GM18907 (cell line): Measurements from ENCODE around the gene RNF208.

Experiments
- ATAC-seq: cut with Tn5 transposase; IDR thresholded peaks from one replicate; pipeline ENCODE4 v1.9.1; 2021; ENCODE audit warnings: mild to moderate bottlenecking, moderate library complexity; ENCODE audit not compliant: unreplicated experiment

RNF208 gene

DNA sequence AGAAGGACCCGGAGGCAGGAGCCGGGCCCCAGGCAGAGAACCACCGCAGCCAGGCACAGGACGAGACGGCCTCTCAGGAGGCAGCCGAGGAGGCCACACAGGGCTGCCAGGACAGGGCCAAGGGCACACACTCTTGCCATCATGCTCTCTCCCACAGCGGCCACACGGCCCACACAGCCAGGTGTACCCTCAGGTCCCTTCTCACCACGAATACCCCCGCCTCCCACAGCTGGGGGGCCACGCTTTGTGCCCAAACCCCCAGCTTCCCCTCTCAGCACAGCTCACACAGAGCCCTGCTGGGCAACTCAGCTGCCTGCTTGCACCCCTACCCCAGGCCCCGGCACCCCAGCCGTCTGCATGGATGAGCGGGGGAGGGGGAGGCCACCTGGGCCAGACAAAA lies 28.3 kb downstream of the RNF208 start:
- no peak for ATAC-seq

DNA sequence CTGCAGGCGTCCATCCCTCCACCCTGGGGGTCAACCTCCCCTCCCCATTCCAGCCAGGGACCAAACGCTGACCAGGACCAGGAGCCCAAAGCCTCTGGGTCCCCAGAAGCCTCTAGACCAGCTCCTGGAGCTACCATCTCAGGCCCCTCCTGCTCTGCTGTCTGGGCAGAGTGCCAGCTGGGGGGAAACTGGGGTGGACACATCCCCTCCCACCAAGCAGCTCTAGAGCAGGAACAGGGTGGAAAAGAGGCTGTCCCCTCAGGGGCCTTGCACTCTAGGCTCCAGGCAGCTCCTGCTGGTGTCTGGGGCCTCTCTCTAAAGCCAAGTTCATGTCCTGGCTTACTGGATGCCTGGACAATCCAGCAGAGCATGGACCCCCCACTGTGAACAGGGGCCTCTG lies 29.2 kb downstream of the RNF208 start:
- no peak for ATAC-seq

DNA sequence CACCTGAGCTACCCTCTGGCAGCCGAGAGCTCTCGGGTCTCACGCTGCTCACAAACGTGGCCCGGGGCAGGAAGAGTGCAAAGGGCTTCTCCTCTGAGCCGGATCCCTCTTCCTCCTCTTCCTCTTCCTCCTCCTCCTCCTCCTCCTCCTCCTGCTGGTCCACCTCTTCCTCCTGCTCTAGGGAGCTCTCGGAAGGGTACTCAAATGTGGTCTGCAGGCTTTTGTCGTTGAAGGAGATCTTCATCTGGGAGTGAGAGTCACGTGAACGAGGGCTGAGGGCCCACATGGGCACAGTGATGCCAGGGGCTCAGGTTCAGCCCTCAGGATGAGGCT lies 29.6 kb downstream of the RNF208 start:
- ATAC-seq = no peak

DNA sequence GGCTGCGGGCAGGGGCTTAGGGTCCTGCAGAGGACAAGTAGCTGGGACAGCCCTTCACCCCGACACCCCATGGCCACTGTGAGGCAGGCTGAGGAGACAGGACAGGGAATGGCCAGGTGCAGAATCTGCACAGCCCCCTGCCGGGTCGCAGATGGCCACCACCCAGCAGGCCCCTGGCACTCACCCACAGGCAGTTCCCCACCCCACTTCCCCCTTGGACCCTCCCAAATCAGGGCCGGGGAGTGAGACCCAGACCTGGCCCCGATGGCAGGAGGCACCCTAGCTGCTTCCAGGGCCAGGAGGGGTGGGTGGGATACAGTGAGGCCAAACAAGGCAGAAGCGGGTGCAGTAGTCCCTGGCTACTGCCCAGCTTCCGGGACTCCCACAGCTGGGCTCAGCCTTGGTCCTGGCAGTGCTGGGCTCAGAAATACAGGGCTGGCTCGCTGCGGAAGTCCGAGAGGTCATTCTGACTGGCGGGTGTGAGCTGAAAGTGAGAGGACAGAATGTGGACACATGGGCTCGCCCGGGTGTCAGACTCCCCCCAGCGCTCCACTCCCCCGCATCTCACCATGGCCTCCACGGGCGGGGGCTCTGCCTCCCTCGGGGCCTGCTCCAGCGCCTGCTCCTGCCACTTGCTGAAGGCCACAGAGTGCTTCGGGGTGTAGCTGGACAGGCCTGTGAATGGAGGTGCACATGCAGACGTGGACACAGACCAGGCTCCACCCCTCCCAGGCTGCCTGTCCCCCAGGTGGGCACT lies 30.2 kb downstream of the RNF208 start:
- no peak for ATAC-seq

DNA sequence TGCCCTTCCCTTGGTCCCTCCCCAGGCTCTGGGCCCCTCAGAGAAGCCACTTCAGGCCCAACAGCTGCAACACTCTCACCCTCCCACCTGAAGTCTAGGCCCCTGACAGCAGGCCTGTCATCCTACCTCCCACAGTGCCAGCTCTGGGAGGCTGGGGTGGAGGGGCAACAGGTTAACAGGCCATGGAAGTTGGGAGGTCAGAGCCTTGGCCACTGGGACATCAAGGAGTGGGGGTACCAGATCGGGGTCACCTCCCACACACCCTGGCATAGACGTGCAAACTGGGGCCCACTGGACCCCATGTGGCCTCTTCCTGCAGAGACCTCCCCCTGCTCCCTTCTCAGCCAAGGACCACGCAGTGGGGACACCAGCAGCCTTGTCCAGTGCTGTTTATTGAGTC lies 30.8 kb downstream of the RNF208 start:
- no peak for ATAC-seq

DNA sequence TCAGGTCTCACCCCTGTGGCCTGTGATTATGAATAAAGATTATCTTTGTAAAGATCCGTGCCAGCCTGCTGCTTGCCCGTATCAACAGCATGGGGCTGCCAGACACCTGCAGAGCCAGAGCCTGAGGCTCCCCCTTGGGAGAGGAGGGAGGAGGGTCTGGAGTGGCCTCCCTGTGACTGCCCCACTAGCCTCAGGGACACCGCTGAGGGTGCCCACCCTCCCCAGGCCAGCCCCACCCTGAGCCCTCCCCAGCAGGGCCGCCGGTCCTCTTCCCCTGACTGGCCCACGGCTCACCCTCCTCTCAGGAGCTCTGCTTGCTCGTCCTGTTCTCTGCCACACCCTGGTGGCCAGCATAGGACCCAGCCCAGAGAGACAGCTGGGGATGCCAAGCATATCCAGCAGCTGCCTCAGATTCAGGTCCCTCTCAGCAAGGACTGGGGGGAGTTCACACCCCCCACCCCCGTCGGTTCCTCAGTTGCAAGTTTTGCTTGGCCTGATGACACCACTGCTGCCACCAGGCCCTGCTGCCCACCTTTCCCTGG lies 31.7 kb downstream of the RNF208 start:
- no peak for ATAC-seq

DNA sequence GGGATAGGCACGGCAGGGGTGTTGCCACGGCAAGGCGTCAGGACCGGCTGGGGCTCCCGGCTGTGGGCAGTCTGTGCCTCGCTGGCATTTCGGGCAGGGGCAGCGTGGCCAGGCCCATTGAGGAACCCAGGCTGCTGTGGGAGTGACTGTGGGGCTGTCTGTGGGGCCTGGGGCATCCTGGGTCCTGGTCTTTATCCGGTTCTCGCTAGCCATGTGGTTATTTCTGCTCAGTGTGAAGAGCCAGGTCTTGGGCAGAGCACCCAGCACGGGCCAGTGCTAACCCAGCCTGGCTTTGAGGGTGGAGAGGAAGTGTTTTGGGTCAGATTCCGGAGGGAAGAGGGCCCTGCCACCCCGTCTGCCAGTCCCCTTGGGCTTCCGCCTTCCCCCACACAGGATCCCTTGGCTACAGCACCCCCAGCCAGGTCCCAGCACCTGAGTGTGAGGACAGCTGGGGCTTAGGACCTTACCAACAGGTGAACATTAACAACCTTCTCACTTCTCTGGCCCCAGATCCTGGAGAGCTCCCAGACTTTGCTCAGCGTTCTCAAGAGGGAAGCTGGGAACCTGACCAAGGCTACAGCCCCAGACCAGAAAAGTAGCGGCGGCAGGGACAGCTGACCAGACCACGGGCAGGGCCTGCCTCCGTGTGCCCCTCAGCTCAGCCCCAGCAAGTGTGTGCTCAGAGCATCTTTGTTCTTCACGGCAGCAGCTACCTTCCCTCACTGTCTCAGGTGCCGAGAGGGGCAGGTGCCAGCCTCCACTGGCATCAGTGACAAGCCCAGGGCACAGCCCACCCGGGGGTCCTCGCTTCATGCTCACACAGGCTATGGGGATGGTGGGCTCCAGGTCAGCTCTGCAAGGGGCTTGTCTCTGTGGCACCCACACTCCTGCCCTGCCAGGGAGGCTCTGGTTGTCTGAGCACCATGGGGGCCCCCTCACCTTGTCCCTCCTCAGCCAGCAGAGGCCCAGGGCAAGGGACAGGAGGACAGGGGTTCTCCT lies 32.4 kb downstream of the RNF208 start:
- peak; percentile 6 for ATAC-seq

DNA sequence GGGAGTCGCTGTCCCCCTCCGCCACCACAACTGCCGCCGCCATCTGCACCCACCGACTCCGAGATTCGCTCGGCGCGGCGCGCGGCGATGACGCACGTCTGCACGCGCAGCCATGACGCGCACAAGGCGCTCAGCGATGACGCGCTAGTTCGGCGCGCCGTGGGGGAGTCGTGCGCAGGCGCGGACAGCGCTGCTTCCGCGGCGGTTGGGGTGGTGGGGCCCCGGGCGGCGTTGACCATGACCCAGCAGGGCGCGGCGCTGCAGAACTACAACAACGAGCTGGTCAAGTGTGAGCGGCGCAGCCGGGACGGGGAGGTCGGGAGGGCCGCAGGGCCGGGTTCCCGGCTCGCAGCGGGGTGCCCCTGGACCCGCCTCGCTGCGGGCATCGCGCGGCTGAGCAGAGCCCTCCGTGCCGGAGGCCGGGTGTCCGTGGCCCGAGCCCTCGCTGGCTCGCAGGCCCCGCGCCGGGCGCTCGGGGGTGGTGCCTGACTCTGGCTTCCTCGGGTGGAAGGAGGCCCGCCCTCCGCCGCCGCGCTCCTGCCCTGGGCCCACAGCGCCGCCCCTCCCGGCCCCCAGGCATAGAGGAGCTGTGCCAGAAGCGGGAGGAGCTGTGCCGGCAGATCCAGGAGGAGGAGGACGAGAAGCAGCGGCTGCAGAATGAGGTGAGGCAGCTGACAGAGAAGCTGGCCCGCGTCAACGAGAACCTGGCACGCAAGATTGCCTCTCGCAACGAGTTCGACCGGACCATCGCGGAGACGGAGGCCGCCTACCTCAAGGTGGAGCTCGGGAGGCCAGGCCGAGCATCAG lies 33.3 kb downstream of the RNF208 start, which contains the start of the genes ANAPC2 and SSNA1:
Gene ANAPC2 (minus strand): TSS at position 71 of the 807 bp plus-strand sequence. CDS start 28 bp downstream, at position 43.
Gene SSNA1 (plus strand): TSS at position 187 of the 807 bp plus-strand sequence. CDS start 51 bp downstream, at position 238.
- ATAC-seq = peak; percentile 72

DNA sequence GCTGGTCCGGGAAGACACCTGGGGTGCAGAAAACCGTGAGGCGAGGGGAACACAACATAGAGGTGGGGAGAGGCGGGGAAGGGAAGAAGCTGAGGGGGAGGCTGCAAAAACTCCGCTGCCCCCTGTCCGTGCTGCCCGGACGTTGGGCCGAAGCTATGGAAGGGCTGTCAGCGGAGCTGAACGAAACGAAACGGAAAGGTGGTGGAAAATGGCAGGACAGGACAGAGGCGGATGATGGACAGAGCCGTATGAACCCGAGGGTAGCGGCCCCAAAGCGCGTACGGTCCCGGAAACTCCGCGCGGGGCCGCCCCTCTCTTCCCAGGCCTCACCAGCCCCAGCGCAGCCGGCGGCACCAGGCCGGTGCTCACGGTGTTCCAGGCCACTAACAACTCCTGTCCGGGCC lies 34.0 kb downstream of the RNF208 start:
- ATAC-seq = no peak

DNA sequence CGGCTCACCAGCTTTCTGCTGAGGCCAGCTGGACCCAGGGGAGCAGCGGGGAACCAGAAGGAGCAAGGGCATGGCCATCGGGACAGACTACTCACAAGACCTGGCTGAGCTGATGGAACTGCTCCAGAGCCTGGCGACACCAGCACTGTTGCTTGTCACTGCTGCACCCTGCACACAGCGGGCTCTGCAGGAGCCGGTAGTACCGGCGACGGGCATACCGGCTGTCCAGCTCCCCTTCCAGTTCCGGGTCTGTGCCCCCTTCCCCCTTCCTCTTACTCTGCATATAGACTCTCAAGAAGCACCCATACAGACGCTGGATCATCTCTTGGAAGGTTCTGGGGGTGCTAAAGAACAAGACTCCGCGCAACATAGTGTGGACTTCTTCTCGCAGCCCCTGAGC lies 34.7 kb downstream of the RNF208 start:
- no peak for ATAC-seq

DNA sequence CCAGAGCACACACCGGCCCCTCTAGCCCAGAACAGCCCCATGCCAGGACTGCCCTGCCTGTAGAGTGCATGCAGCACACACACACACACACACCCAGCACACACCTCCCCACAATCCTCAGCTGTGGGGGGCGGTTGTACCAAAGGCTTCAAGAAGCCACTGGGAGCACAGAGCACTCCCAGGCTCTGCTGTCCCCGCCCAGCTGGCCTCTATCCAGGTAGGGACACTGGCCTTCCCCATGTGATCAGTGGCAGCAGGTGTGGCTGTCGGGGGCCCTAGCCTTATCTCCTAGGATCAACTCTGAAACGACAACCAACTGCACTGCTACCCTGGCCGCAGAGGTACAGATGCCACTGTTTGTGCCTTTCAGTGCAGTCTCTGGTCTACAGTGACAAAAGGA lies 35.7 kb downstream of the RNF208 start:
- no peak for ATAC-seq

DNA sequence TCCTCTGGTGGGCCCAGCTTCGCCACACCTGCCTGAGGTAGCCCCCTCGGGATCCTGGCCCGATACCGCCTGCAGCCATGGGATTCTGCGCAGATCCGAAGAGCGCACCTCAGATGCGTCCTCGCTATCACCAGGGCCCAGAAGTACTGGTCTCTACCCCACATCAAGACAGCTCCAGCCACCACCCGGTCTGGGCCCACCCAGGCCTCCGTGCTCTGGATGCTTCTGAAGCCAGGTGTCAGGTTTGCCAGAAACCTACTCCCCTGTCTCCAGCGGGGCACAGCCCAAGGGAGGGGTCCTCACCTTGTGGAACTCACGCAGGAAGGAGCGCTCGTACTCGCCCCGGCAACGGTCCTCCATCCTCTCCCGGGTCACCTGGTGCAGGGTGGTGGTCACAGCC lies 36.1 kb downstream of the RNF208 start:
- no peak for ATAC-seq

DNA sequence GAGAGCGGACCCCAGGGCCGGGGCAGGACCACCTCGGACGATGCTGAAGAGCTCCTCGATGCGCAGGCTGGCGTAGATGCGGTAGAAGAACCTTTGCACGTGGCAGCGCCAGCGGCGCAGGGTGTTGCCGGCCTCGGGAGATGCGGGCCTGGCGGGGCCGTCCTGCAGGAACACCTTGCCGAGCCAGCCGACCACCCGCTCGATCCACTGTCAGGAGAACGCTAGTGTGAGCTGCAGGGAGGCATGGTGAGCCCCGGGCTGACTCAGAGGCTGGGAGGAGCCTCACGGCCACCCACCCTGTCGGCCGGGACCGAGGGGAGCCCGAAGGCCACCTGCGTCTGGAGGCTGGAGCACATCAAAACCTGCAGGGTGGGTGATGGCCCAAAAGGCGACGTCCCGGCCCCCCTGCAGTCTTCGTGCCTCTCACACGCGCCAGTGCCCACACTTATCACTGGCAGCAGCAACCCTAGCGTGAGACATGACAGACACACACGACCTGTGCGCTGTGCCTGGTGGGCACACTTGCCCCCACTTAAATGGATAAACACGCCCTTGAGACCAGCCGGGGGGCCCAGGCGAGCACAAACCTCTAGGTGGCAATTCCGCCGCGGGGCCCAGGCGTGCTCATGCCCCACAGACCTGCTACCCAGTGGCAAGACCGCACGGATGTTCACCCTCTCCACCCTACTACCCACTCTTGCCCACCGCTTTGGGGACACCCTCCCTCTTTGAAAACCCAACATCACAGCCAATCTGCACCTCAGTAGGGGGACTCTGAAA lies 37.0 kb downstream of the RNF208 start:
- ATAC-seq = no peak

DNA sequence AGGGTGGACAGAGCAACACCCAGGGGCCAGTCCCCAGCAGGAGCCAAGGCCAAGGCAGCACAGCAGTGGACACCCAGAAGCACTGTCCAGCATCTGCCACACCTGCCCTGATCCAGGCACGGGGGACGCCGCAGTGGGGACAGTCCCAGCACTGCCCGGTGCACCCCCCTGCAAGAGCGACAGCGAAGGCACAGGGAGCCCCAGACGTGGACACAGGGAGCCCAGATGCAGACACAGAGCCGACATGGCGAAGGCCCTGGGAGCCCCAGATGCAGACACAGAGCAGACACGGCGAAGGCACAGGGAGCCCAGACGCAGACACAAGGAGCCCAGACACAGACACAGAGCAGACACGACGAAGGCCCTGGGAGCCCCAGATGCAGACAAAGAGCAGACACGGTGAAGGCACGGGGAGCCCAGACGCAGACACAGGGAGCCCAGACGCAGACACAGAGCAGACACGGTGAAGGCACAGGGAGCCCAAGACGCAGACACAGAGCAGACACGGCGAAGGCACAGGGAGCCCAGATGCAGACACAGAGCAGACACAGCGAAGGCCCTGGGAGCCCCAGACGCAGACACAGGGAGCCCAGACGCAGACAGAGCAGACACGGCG lies 38.0 kb downstream of the RNF208 start:
- no peak for ATAC-seq

DNA sequence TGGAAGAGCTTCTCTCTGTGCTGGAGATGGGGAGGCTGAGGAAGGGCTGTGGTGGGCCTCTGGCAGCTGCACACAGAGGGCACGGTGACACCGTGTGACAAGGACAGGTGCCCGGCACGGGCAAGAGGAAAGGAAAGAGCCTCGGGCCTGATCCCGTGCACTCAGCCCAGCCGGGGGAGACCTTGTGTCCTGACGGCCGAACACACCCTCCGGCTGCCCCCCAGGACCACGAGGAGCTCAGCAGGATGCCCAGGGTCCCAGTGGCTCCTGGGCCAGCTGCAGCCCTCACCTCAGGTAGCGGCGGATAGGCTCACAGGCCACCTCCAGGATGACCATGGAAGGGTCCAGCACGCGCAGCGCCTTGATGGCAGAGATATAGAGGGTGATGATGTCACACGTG lies 39.2 kb downstream of the RNF208 start:
- ATAC-seq = no peak

DNA sequence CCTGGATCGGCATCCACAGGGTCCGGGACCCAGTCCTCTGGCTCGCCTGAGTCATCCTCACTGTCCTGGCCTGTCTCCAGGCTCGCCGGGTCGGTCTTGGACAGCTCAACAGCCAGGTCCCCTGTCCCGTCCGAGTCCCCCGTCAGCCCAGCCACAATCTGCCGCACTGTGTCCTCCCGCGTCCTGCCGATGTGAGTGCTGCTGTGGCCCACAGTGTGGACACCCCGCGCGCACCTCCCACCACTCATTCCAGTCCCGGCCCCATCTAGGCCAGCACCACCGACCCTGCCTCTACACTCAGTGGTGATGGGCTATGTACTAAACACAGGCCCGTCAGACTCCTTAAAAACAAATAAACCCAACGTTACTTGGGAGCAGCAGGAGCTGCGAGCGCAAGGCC lies 40.4 kb downstream of the RNF208 start:
- ATAC-seq = no peak

DNA sequence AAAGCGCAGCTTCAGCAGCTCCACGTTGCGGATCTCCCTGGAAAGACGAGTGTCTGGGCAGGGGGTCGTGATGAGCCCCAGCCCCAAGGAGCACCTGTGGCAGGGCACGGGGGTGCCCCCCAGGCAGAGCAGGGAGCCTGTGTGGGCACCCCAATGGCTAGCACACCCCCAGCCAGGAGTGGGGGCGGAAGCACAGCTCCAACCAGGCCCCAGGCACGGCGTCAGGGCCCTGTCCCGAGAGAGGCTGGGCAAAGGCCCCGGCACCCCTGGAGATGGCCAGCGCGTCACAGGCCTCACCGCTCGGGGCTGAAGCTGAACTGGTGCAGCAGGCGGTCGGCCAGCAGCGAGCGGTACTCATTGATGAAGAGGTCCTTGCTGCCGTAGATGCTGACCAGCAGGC lies 41.5 kb downstream of the RNF208 start:
- no peak for ATAC-seq

DNA sequence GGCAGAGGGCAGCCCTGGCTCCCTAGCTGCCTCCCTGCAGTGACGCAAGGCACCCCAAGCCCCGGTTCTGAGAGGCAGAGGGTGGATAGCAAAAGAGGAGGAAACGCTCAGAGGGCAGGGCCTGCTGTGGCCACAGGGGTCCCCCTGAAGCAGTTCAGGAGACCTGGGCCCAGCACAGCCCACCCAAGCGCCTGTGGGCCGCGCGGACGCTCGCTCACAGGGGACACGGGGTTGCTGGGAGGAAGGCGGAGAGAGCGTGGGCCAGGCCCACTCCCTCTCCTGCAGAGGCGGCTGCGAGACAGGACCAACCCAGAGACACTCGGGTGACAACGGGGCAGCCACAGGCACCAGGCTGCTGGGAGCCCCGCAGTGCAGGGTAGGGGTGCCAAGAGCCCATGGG lies 42.3 kb downstream of the RNF208 start:
- no peak for ATAC-seq

DNA sequence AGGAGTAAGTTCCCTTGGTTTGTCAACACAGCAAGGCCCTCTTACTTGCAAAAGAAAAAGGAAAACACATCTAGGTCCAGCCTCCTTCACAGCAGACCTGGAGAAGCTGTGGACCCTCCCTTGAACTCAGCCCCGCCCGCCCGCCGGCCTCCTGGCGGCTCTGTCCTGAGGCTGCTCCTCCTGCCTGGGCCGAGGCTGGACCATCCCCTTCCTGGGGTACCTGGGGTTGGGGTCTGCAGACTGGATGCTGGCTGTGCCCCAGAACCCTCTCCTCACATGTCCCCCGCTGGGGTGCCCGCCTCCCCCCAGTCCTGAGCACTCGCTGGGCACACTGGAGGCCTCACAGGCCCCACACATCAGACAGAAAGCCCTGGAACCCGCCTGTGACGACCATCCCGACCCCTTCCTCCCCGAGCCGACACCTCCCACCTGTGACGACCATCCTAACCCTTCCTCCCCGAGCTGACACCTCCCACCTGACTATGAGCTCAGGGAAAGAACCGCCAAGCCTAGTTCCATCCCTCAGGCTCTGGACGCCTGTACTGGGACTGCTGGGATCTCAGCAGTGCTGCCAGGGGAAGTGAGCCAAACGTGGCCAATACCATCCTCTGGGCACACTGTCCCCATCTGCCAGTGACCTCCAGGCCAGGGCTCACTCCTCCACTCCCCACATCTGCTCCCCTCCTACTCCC lies 43.0 kb downstream of the RNF208 start:
- ATAC-seq = no peak
